NK-92 (cell line): Measurements from ENCODE around the gene KIAA0319L.

ENCODE experiments used
- DNase-seq: peaks from one replicate; lab custom pipeline; 2025; ENCODE audit not compliant: unreplicated experiment; lab: John Stamatoyannopoulos, UW

The KIAA0319L gene

DNA sequence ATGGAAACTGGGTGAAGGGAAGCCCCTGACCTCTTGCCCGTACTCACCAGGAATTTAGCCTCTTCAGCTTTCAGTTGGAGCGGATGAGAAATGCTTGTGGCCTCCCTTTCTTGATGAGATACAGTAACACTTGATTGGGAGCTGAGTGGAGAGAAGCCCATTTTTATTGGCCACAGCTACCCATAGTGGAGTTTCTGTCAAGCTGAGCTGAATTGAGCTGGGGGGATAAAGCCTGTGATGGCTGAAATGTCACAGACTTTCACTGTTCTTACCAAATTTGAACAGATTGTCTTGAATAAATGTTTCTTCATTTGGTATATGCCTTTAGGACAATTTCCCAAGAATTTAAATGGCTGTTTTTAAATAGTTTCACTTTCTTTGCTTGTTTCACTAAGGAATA is 162.8 kb downstream of the KIAA0319L start:
- no peak for DNase-seq

DNA sequence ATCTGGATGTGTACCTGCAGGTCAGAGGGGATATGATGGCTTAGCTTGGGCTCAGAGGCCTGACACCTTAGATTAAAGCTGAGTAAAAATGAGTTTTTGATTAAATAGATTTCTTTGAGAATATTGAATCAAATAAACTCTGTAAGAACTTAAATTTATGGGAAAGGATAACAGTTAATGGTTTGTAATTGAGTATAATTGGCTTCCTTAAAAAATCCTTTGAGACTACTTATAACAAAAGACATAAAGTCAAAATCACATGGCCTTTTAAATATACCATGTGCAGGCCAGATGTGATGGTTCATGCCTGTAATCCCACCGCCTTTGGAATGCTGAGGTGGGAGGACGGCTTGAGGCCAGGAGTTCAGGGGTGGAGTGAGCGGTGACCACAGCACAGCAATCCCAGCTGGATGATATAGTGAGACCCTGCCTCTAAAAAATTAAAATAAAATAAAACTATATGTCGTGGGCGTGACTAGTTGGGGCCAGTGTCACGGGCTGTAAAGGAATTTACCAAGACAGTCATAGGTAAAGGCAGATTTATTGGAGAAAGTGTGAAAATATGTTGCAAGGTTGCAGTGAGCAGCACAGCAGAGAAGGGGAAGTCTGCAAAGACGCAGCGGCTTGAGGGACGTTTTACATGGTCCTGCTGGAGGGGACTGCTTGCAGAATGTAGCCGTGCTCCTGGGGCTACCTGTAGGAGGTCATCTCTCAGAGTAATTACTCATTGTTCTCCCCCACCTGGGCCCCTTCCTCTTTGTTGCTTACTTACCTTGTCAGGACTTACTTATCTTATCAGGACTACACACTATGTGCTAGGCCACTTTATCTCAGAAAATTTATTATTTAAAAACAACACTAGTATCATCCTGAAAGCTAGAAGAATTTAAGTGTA is 166.4 kb downstream of the KIAA0319L start:
- no peak for DNase-seq

DNA sequence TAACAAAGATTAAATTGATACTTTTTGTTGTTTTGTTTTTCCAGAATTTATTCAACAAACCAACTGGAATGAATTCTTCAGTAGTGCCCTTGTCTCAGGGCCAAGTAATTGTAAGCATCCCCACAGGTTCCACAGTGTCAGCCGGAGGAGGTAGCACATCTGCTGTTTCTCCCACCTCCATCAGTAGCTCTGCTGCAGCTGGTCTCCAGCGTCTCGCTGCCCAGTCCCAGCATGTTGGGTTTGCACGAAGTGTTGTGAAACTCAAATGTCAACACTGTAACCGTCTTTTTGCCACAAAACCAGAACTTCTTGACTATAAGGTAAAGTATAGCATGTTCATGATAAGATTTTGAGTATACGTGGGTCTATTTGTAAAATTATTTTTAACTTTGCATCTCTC is 170.2 kb downstream of the KIAA0319L start:
- DNase-seq: no peak

DNA sequence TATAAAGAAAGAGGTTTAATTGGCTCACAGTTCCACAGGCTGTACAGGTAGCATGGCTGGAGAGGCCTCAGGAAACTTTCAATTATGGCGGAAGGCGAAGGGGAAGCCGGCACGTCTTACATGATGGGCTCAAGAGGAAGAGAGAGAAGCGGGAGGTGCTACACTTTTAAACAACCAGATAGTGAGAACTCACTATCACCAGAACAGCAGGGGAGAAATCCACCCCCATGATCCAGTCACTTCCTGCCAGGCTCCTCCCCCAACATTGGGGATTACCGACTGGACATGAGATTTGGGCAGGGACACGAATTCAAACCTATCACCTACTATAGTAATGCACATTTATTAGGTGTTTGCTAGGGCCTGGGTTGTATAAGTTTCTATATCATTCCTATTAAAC is 170.9 kb downstream of the KIAA0319L start:
- DNase-seq: no peak
